ENCODE results near the gene ROBO1.

Gene ROBO1

DNA sequence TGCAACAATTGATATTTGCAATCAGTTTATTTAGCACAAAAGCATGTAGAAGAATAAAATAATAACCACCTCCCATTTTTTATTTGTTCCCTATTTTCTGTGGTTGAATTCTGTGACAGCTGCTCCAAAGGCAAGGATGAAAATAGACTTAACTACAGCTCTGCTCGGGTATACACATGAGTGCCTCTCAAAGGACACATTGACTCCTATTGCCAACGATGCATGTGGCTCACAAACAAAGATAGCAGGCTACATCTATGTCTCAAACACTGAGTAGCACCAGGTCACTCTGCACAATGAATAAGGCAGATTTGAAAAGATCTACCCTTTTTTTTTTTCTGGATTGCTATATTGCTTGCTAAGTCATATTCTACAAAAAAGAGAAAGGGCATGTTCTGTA is 612.9 kb downstream of the ROBO1 start:
- Histone ChIP-seq H3K27me3 (ENCODE audit: control insufficient read depth, insufficient read depth, low read length) (no peaks in the 10 kb centered on the region), H3K9me3 (replicated peaks; ENCODE audit: low read length) (no peaks in the 10 kb centered on the region), H3K36me3 (ENCODE audit: insufficient read depth, low read length) (no peaks in the 10 kb centered on the region)

GRCh38 chr3:79148786-79149185 is 619.0 kb downstream of the ROBO1 start:
- H3K4me1 ChIP-seq (ENCODE audit: control insufficient read depth, insufficient read depth, low read length), result no peaks in the 10 kb centered on the region
- no peaks in the 10 kb centered on the region for H3K9me3 ChIP-seq (replicated peaks; ENCODE audit: low read length)
- no peak overlapping the region for H3K9ac ChIP-seq (ENCODE audit: low read depth, low read length)
- H3K4me2 ChIP-seq (ENCODE audit: low read length), result no peak overlapping the region
- no peak overlapping the region for H3K4me3 ChIP-seq (ENCODE audit: low read length)
- no peaks in the 10 kb centered on the region for H3K36me3 ChIP-seq (ENCODE audit: insufficient read depth, low read length)
- H3K27me3 ChIP-seq (ENCODE audit: control insufficient read depth, insufficient read depth, low read length), result no peaks in the 10 kb centered on the region

More for the DNA sequence above, 612.9 kb downstream of the ROBO1 start:
- no peak overlapping the region for H3K9ac ChIP-seq (ENCODE audit: low read depth, low read length)
- no peak overlapping the region for H3K4me3 ChIP-seq (ENCODE audit: low read length)
- H3K4me1 ChIP-seq (ENCODE audit: control insufficient read depth, insufficient read depth, low read length), result no peaks in the 10 kb centered on the region
- H3K4me2 ChIP-seq (ENCODE audit: low read length), result no peak overlapping the region

DNA sequence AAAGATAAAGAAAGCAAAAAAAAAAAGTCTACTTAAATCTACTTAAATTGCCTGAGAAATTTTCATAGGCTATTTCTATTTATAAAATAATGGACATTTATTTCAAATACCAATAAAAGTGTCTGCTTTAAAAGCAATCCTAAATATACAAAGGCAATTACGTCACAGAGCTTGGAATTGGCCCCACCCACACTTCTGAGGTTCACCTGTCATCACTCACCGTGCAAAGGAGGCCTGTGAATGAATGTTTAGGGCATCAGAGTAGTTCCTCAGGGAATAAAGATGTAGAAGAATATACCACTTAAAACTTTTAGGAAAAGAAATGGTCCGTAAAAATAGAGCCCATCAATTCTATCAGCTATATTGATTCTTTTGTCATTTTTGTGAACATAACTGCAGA is 621.8 kb downstream of the ROBO1 start:
- Histone ChIP-seq H3K27me3 (ENCODE audit: control insufficient read depth, insufficient read depth, low read length) (no peaks in the 10 kb centered on the region), H3K4me1 (ENCODE audit: control insufficient read depth, insufficient read depth, low read length) (peaks cover 2% of the 10 kb centered on the region), H3K9ac (ENCODE audit: low read depth, low read length) (no peak overlapping the region), H3K4me3 (ENCODE audit: low read length) (no peak overlapping the region), H3K36me3 (ENCODE audit: insufficient read depth, low read length) (no peaks in the 10 kb centered on the region), H3K4me2 (ENCODE audit: low read length) (no peak overlapping the region), H3K9me3 (replicated peaks; ENCODE audit: low read length) (no peaks in the 10 kb centered on the region)

DNA sequence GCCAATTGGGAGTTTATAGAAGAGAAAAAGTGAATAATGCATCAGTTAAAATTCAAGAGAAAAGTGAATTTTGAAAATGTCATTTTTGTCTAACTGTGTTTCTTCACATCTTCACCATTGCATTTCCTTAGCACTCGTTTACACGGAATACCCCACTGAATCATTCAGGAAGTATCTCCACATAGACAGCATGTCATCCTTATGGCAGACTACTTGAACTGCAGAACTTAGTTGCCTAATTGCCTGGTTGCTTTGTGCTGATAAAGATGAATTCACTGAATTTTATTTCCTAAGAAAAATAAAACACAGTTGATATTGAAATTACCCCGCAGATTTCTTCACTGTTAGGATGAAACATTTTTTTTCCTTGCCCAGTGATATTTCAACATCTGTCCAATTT is 627.1 kb downstream of the ROBO1 start:
- Histone ChIP-seq H3K36me3 (ENCODE audit: insufficient read depth, low read length) (no peaks in the 10 kb centered on the region), H3K4me1 (ENCODE audit: control insufficient read depth, insufficient read depth, low read length) (peaks cover 24% of the 10 kb centered on the region), H3K4me2 (ENCODE audit: low read length) (peak overlapping the region; percentile 29), H3K9me3 (replicated peaks; ENCODE audit: low read length) (no peaks in the 10 kb centered on the region), H3K27me3 (ENCODE audit: control insufficient read depth, insufficient read depth, low read length) (no peaks in the 10 kb centered on the region), H3K4me3 (ENCODE audit: low read length) (no peak overlapping the region), H3K9ac (ENCODE audit: low read depth, low read length) (no peak overlapping the region)

- H3K9ac ChIP-seq (ENCODE audit: low read depth, low read length), result peak overlapping the region; percentile 10
These were observed 628.3 kb downstream of the ROBO1 start for GRCh38 chr3:79139395-79140068.

DNA sequence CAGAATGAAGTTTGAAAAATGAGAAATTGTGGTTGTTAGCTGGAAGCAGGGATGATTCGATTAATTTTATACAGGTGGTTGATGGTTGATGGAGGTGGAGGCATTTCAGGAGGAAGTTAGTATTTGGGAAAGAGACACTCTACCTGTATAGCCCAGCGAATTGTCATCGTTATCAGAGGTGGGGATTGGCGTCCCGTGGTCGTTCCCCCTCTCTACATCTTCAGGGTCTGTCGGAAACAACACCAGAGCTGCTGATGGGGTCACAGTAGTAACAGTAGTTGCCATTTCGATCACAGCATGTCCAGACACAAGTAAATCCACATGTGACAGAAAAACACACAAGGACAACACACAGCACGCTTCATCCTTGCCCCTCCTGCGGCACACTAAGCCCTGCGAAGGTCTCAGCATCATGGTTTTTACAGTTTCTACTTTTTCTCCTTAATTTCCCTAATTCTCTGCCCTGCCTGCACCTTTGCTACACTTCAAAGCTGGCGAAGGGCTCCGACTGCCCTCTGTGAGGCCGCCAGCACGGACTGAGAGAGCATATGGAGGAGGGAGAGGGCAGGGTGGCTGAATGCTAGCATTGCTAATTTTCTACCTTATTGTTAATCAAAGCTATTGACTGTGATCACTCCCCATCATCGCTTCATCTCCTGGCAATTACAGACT is 642.3 kb downstream of the ROBO1 start:
- H3K36me3 ChIP-seq (ENCODE audit: insufficient read depth, low read length), result no peaks in the 10 kb centered on the region
- H3K27me3 ChIP-seq (ENCODE audit: control insufficient read depth, insufficient read depth, low read length), result no peaks in the 10 kb centered on the region
- H3K4me1 ChIP-seq (ENCODE audit: control insufficient read depth, insufficient read depth, low read length), result no peaks in the 10 kb centered on the region
- no peak overlapping the region for H3K4me2 ChIP-seq (ENCODE audit: low read length)
- H3K4me3 ChIP-seq (ENCODE audit: low read length), result no peak overlapping the region
- H3K9ac ChIP-seq (ENCODE audit: low read depth, low read length), result no peak overlapping the region
- no peaks in the 10 kb centered on the region for H3K9me3 ChIP-seq (replicated peaks; ENCODE audit: low read length)

More at GRCh38 chr3:79139395-79140068, 628.3 kb downstream of the ROBO1 start:
- no peaks in the 10 kb centered on the region for H3K9me3 ChIP-seq (replicated peaks; ENCODE audit: low read length)
- peaks cover 24% of the 10 kb centered on the region for H3K4me1 ChIP-seq (ENCODE audit: control insufficient read depth, insufficient read depth, low read length)
- peak overlapping the region; percentile 43 for H3K4me3 ChIP-seq (ENCODE audit: low read length)
- no peaks in the 10 kb centered on the region for H3K36me3 ChIP-seq (ENCODE audit: insufficient read depth, low read length)
- H3K4me2 ChIP-seq (ENCODE audit: low read length), result peak overlapping the region; percentile 67
- no peaks in the 10 kb centered on the region for H3K27me3 ChIP-seq (ENCODE audit: control insufficient read depth, insufficient read depth, low read length)

GRCh38 chr3:79115458-79115857 is 652.3 kb downstream of the ROBO1 start:
- Histone ChIP-seq H3K9me3 (replicated peaks; ENCODE audit: low read length) (no peaks in the 10 kb centered on the region), H3K9ac (ENCODE audit: low read depth, low read length) (no peak overlapping the region), H3K4me2 (ENCODE audit: low read length) (no peak overlapping the region), H3K36me3 (ENCODE audit: insufficient read depth, low read length) (no peaks in the 10 kb centered on the region), H3K4me1 (ENCODE audit: control insufficient read depth, insufficient read depth, low read length) (no peaks in the 10 kb centered on the region), H3K27me3 (ENCODE audit: control insufficient read depth, insufficient read depth, low read length) (no peaks in the 10 kb centered on the region), H3K4me3 (ENCODE audit: low read length) (no peak overlapping the region)

- Histone ChIP-seq H3K9ac (ENCODE audit: low read depth, low read length) (no peak overlapping the region), H3K4me2 (ENCODE audit: low read length) (no peak overlapping the region), H3K4me1 (ENCODE audit: control insufficient read depth, insufficient read depth, low read length) (no peaks in the 10 kb centered on the region), H3K27me3 (ENCODE audit: control insufficient read depth, insufficient read depth, low read length) (no peaks in the 10 kb centered on the region), H3K9me3 (replicated peaks; ENCODE audit: low read length) (no peaks in the 10 kb centered on the region), H3K4me3 (ENCODE audit: low read length) (no peak overlapping the region), H3K36me3 (ENCODE audit: insufficient read depth, low read length) (no peaks in the 10 kb centered on the region)
These were observed 653.9 kb downstream of the ROBO1 start for GRCh38 chr3:79113876-79114275.

DNA sequence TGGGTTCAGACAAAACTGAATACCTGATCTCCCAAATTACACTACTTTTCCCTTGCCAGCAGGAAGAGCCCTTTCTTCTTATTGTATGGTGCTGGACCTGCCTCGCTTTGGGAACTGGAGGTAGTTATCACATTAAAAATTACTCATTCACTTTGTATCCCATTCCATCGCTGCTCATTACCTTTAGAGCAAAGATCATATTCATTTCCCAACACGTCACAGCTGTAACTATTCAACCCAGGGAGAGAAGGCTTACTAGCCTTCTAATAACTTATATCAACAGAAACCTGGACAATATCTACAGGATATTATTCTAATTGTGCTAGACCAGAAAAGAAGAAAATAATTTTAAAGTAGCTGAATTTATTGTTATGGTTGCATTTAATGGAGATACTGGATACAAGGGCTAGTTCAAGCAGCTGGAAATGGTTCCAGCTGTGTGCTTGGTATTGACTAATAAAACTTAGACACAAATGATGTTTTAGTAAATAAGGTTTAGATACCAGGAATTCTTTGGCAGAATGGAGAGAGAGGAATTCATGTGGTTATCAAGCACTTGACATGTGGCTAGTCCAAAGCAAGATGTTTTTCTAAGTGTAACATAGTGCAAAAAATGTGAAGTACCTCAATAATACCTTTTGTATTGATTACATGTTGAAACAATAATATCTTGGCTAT is 656.3 kb downstream of the ROBO1 start:
- no peak overlapping the region for H3K4me2 ChIP-seq (ENCODE audit: low read length)
- H3K9ac ChIP-seq (ENCODE audit: low read depth, low read length), result no peak overlapping the region
- no peaks in the 10 kb centered on the region for H3K4me1 ChIP-seq (ENCODE audit: control insufficient read depth, insufficient read depth, low read length)
- no peak overlapping the region for H3K4me3 ChIP-seq (ENCODE audit: low read length)
- no peaks in the 10 kb centered on the region for H3K27me3 ChIP-seq (ENCODE audit: control insufficient read depth, insufficient read depth, low read length)
- no peaks in the 10 kb centered on the region for H3K9me3 ChIP-seq (replicated peaks; ENCODE audit: low read length)
- no peaks in the 10 kb centered on the region for H3K36me3 ChIP-seq (ENCODE audit: insufficient read depth, low read length)

GRCh38 chr3:79109754-79110153 is 658.0 kb downstream of the ROBO1 start:
- no peak overlapping the region for H3K4me2 ChIP-seq (ENCODE audit: low read length)
- no peak overlapping the region for H3K4me3 ChIP-seq (ENCODE audit: low read length)
- no peaks in the 10 kb centered on the region for H3K27me3 ChIP-seq (ENCODE audit: control insufficient read depth, insufficient read depth, low read length)
- no peaks in the 10 kb centered on the region for H3K4me1 ChIP-seq (ENCODE audit: control insufficient read depth, insufficient read depth, low read length)
- H3K9ac ChIP-seq (ENCODE audit: low read depth, low read length), result no peak overlapping the region
- H3K36me3 ChIP-seq (ENCODE audit: insufficient read depth, low read length), result no peaks in the 10 kb centered on the region
- no peaks in the 10 kb centered on the region for H3K9me3 ChIP-seq (replicated peaks; ENCODE audit: low read length)

DNA sequence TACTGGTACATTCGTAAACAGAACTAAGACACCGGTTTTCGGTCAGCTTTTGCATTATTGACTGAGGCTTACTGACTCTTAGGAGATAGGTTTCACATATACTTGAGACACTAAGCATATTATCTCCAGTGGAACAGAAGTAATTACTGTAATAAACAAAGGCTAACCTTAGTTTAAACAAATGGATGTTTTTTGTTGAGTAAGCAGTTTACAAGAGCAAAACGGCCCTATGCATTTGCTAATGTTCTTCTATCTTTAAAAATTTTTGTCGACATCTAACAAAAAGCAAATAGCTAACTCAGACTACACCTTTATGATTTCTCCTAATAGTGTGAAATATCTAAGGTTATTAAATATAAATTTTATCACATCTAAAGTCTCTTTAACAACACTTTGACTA is 664.5 kb downstream of the ROBO1 start:
- H3K4me3 ChIP-seq (ENCODE audit: low read length), result no peak overlapping the region
- H3K36me3 ChIP-seq (ENCODE audit: insufficient read depth, low read length), result no peaks in the 10 kb centered on the region
- no peaks in the 10 kb centered on the region for H3K9me3 ChIP-seq (replicated peaks; ENCODE audit: low read length)
- no peaks in the 10 kb centered on the region for H3K27me3 ChIP-seq (ENCODE audit: control insufficient read depth, insufficient read depth, low read length)
- no peaks in the 10 kb centered on the region for H3K4me1 ChIP-seq (ENCODE audit: control insufficient read depth, insufficient read depth, low read length)
- H3K4me2 ChIP-seq (ENCODE audit: low read length), result no peak overlapping the region
- no peak overlapping the region for H3K9ac ChIP-seq (ENCODE audit: low read depth, low read length)
